Neural progenitor cell (in vitro differentiated cells): ENCODE measurements around the gene GSTA5. TPM values are rescaled to one million over a fixed set of nuclear protein-coding genes. Genes with fewer than 3 reads are reported as not detected.
"Not testable (repeated sequence)": the region's sequence is repeated elsewhere in the genome, so short reads cannot be mapped to it uniquely, and the experiment has no call there.

Experiments
- DNase-seq: peaks from one replicate; pipeline ENCODE4 v3.0.0-alpha.2; 2016; ENCODE audit warnings: low spot score
- H2AFZ ChIP-seq: fragments of 200-600 bp; sonication (generic); replicated peaks from 2 replicates; pipeline ENCODE4 v1.6.1; 2016; ENCODE audit warnings: antibody characterized with exemption
- H3F3A ChIP-seq: fragments of 200-600 bp; sonication (generic); 2 replicates; pipeline ENCODE4 v1.6.1; 2016; ENCODE audit warnings: antibody characterized with exemption, low read depth
- H3K27ac ChIP-seq: fragments of 200-600 bp; sonication (generic); 2 replicates; pipeline ENCODE4 v1.5.1; 2016; ENCODE audit warnings: mild to moderate bottlenecking
- H3K27me3 ChIP-seq: fragments of 200-600 bp; sonication (generic); 2 replicates; pipeline ENCODE4 v1.6.1; 2016; ENCODE audit warnings: mild to moderate bottlenecking, moderate library complexity
- H3K36me3 ChIP-seq: fragments of 200-600 bp; sonication (generic); 2 replicates; pipeline ENCODE4 v1.5.1; 2016
- H3K4me1 ChIP-seq: fragments of 200-600 bp; sonication (generic); 2 replicates; pipeline ENCODE4 v1.6.1; 2016; ENCODE audit warnings: mixed run types
- H3K4me2 ChIP-seq: fragments of 200-600 bp; sonication (generic); 2 replicates; pipeline ENCODE4 v1.6.1; 2016
- H3K4me3 ChIP-seq: fragments of 200-600 bp; sonication (generic); 2 replicates; pipeline ENCODE4 v1.5.1; 2016
- H3K79me2 ChIP-seq: fragments of 200-600 bp; sonication (generic); 2 replicates; pipeline ENCODE4 v1.6.1; 2016; ENCODE audit warnings: low read depth
- H3K9ac ChIP-seq: fragments of 200-600 bp; sonication (generic); 2 replicates; pipeline ENCODE4 v1.6.1; 2016
- H3K9me3 ChIP-seq: fragments of 200-600 bp; sonication (generic); 2 replicates; pipeline ENCODE4 v1.5.1; 2016; ENCODE audit warnings: low read depth
- H4K20me1 ChIP-seq: fragments of 200-600 bp; sonication (generic); 2 replicates; pipeline ENCODE4 v1.6.1; 2016; ENCODE audit warnings: low read depth
- H3K27ac Mint-ChIP-seq: 3 replicates; pipeline ENCODE4 v1.8.0; 2021; ENCODE audit warnings: mixed read lengths
- H3K27me3 Mint-ChIP-seq: 2 replicates; pipeline ENCODE4 v1.8.0; 2022; ENCODE audit warnings: low read depth, mild to moderate bottlenecking, inconsistent platforms, moderate library complexity, mixed read lengths; ENCODE audit not compliant: insufficient read depth
- H3K36me3 Mint-ChIP-seq: 3 replicates; pipeline ENCODE4 v1.8.0; 2021; ENCODE audit warnings: mixed read lengths
- H3K4me1 Mint-ChIP-seq: 3 replicates; pipeline ENCODE4 v1.8.0; 2021; ENCODE audit warnings: mixed read lengths
- H3K4me3 Mint-ChIP-seq: 3 replicates; pipeline ENCODE4 v1.8.0; 2021; ENCODE audit warnings: mild to moderate bottlenecking, moderate library complexity, mixed read lengths
- H3K9me3 Mint-ChIP-seq: 3 replicates; pipeline ENCODE4 v1.8.0; 2020; ENCODE audit warnings: mixed read lengths
- CTCF ChIP-seq: fragments of 200-600 bp; sonication (generic); IDR thresholded peaks from 2 replicates; pipeline ENCODE4 v1.5.1; 2017; ENCODE audit warnings: antibody characterized with exemption, mild to moderate bottlenecking
- EZH2 ChIP-seq: fragments of 200-600 bp; sonication (generic); IDR thresholded peaks from 2 replicates; pipeline ENCODE4 v1.6.1; 2017; ENCODE audit warnings: antibody characterized with exemption, mild to moderate bottlenecking, moderate library complexity
- EZH2phosphoT487 ChIP-seq: fragments of 200-600 bp; sonication (generic); IDR thresholded peaks from 2 replicates; pipeline ENCODE4 v1.6.1; 2017; ENCODE audit warnings: antibody characterized with exemption
- total RNA-seq: library from RNA; depleted of rRNA; stranded (reverse); fragments of >200 nt; gene quantifications from 2 replicates; pipeline ENCODE4 v1.2.3, GENCODE V29; 2015; ENCODE audit warnings: low replicate concordance

The GSTA5 gene
- total RNA-seq, 1 donor from 2014 or later = not detected

DNA sequence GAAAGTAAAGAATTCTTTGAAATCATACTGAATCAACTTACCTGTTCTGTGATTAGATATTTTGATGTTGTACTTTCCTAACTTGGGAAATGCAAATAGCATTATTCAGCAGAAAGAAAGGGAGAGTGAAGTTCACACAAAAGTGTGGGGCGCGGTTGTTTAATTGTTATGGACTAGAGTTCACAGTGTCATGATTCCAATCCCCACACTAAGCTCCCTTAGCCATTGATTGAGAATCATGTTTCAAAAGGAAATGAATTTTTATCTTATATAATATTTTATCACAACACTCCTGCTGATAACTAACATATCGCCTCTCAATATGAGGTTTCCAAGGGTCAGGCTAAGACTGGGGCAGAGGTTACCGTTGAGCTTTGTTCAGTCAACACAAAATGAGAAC is 3.0 kb upstream of the GSTA5 start:
- Histone ChIP-seq H3K79me2 (no peaks in the 10 kb centered on the region), H3F3A (no peaks in the 10 kb centered on the region), H3K36me3 (no peaks in the 10 kb centered on the region), H3K4me1 (peaks cover 4% of the 10 kb centered on the region), H3K27ac (no peak overlapping the region), H3K4me3 (no peak overlapping the region), H3K27me3 (no peaks in the 10 kb centered on the region), H3K9me3 (no peaks in the 10 kb centered on the region), H2AFZ (no peak overlapping the region), H3K4me2 (no peak overlapping the region), H3K9ac (no peak overlapping the region), H4K20me1 (no peaks in the 10 kb centered on the region)
- TF ChIP-seq EZH2 (no peak), EZH2phosphoT487 (no peak), CTCF (no peak)
- H3K4me1 Mint-ChIP-seq = peaks cover 10% of the 10 kb centered on the region
- H3K27me3 Mint-ChIP-seq = peaks cover 4% of the 10 kb centered on the region
- no peak for DNase-seq
- no peak overlapping the region for H3K27ac Mint-ChIP-seq
- H3K36me3 Mint-ChIP-seq = no peaks in the 10 kb centered on the region
- no peak overlapping the region for H3K4me3 Mint-ChIP-seq
- H3K9me3 Mint-ChIP-seq = peaks cover 7% of the 10 kb centered on the region

DNA sequence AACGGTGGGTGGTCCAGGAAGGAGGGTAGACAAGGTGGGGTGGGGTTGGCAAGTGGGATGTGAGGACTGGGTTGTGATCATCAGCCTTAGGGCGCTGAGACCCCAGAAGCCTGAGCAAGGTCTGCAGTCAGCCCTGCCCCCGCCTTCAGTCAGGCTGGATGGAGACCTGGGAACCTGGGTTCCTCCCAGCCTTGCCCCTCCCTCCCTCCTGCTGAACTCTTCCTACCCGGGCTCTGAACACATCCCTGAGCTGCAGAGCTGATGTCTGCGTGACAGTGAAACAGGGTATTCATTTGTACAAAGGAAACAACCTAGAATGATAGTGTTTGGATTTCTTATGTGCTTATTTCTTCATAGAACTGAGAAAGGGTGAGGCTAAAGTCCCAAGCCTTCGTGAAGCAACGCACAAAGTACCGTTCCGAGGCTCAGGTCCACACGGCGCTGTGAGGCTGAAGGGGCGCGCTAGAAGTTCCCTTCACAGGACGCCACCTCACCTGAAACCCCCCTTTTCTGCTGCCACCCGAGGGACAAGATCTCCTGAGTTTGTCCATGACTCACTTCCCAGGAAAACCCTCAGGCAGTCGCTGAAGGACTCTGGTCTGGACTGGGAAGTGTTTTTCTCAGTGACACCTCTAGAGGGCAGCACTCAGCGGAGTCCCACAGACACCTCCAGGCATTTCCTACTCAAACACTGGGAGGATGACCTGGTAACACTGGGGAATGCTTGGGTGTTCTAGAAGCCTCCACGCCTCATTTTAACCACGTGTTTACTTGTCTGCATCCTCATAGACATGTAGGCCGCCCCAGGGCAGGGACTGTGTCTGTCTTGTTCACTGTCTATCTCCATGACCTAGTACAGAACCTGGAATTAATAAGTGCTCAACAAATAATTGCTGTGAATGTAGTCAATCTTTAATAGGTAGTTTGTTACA is 1.2 kb downstream of the GSTA5 start:
- no peaks in the 10 kb centered on the region for H3K4me1 ChIP-seq
- H3K4me1 Mint-ChIP-seq = no peaks in the 10 kb centered on the region
- no peaks in the 10 kb centered on the region for H3K27me3 ChIP-seq
- no peak overlapping the region for H3K9ac ChIP-seq
- no peak overlapping the region for H3K4me3 ChIP-seq
- TF ChIP-seq EZH2phosphoT487 = no peak
- TF ChIP-seq EZH2 = no peak
- TF ChIP-seq CTCF = peak; percentile 78
- no peaks in the 10 kb centered on the region for H3K36me3 ChIP-seq
- H3K79me2 ChIP-seq = no peaks in the 10 kb centered on the region
- no peaks in the 10 kb centered on the region for H4K20me1 ChIP-seq
- no peaks in the 10 kb centered on the region for H3K36me3 Mint-ChIP-seq
- H3F3A ChIP-seq = no peaks in the 10 kb centered on the region
- no peaks in the 10 kb centered on the region for H3K9me3 Mint-ChIP-seq
- H3K27ac Mint-ChIP-seq = no peak overlapping the region
- no peak overlapping the region for H3K27ac ChIP-seq
- H3K4me2 ChIP-seq = no peak overlapping the region
- peak overlapping the region; percentile 84 for H2AFZ ChIP-seq
- peaks cover 4% of the 10 kb centered on the region for H3K27me3 Mint-ChIP-seq
- peak; percentile 56 for DNase-seq
- no peaks in the 10 kb centered on the region for H3K9me3 ChIP-seq
- H3K4me3 Mint-ChIP-seq = no peak overlapping the region

DNA sequence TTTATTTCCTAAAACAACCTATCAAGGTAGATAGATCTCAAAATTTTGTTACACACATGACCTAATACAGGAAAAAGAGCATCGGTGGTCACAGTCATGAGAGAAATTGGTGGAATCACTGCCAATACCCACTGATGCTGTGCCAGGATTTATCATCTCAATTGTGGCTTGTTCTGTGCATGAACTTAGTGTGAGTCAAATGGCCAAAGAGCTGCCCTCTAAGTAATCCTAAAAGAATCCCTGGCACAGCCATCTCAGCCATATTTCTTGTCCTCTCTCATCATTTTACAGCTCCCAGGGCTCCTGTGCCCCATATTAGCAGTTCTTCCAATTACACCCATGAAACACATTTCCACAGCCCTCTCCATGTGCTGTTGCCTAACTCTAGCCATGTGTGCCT is 6.1 kb downstream of the GSTA5 start:
- DNase-seq = no peak
- no peaks in the 10 kb centered on the region for H3K4me1 Mint-ChIP-seq
- Histone ChIP-seq H3K9ac (no peak overlapping the region), H3F3A (no peaks in the 10 kb centered on the region), H3K4me2 (no peak overlapping the region), H3K79me2 (no peaks in the 10 kb centered on the region), H3K27ac (no peak overlapping the region), H3K4me1 (no peaks in the 10 kb centered on the region), H3K27me3 (no peaks in the 10 kb centered on the region), H3K4me3 (no peak overlapping the region), H4K20me1 (no peaks in the 10 kb centered on the region), H3K9me3 (no peaks in the 10 kb centered on the region), H3K36me3 (no peaks in the 10 kb centered on the region), H2AFZ (no peak overlapping the region)
- no peaks in the 10 kb centered on the region for H3K36me3 Mint-ChIP-seq
- H3K27ac Mint-ChIP-seq = no peak overlapping the region
- H3K4me3 Mint-ChIP-seq = no peak overlapping the region
- TF ChIP-seq EZH2 (no peak), EZH2phosphoT487 (no peak), CTCF (no peak)
- H3K9me3 Mint-ChIP-seq = no peaks in the 10 kb centered on the region
- peaks cover 5% of the 10 kb centered on the region for H3K27me3 Mint-ChIP-seq

DNA sequence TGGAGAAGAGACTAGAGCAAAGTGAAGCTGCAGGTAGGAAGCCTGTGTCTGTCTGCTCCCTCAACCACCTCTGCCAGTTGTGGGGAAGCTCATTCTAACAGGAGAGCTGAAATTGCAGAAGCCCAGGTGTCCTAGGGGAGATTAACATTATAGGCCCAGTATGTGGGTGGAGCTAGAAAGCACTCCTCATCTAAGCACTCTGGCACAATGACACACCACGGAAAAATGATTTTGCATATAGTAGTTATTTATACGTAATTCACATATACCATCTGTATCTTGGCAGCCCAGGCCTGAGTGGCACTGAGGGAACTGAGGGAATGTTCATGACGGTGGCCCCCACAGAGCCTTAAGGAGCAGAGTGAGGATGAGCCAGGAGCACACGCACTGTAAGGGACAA is 9.7 kb downstream of the GSTA5 start:
- H3K4me1 ChIP-seq, H3K36me3 Mint-ChIP-seq, H3K9ac ChIP-seq, H3K27ac ChIP-seq, H3K4me3 ChIP-seq, H3K9me3 Mint-ChIP-seq, H3K4me1 Mint-ChIP-seq, H2AFZ ChIP-seq, H3K27ac Mint-ChIP-seq, H3K27me3 Mint-ChIP-seq, H4K20me1 ChIP-seq, DNase-seq, H3F3A ChIP-seq, H3K4me3 Mint-ChIP-seq, H3K79me2 ChIP-seq, H3K27me3 ChIP-seq, H3K9me3 ChIP-seq, H3K4me2 ChIP-seq, H3K36me3 ChIP-seq: not testable (repeated sequence)
